H4 (cell line): ENCODE measurements around the gene LKAAEAR1. TPM values are rescaled to one million over a fixed set of nuclear protein-coding genes. Genes with fewer than 3 reads are reported as not detected.
"Not testable (repeated sequence)": the region's sequence is repeated elsewhere in the genome, so short reads cannot be mapped to it uniquely, and the experiment has no call there.

Experiments used
- DNase-seq: peaks from one replicate; pipeline ENCODE4 v3.0.0-alpha.2; 2015; ENCODE audit warnings: low spot score
- total RNA-seq: library from RNA; depleted of rRNA; stranded (reverse); fragments of >200 nt; shearing (Covaris generic); gene quantifications from 2 replicates; pipeline ENCODE4 v1.2.3, GENCODE V29; 2014

LKAAEAR1 gene
- total RNA-seq, 1 experiment from 2014 or later, result 0.60 TPM

- DNase-seq, result no peak
These were observed 15.0 kb upstream of the LKAAEAR1 start for GRCh38 chr20:64099086-64099786.

GRCh38 chr20:64098471-64099013 lies 14.3 kb upstream of the LKAAEAR1 start:
- DNase-seq, result no peak

GRCh38 chr20:64096535-64096934 lies 12.3 kb upstream of the LKAAEAR1 start:
- no peak for DNase-seq

GRCh38 chr20:64095927-64096326 lies 11.7 kb upstream of the LKAAEAR1 start:
- no peak for DNase-seq

DNA sequence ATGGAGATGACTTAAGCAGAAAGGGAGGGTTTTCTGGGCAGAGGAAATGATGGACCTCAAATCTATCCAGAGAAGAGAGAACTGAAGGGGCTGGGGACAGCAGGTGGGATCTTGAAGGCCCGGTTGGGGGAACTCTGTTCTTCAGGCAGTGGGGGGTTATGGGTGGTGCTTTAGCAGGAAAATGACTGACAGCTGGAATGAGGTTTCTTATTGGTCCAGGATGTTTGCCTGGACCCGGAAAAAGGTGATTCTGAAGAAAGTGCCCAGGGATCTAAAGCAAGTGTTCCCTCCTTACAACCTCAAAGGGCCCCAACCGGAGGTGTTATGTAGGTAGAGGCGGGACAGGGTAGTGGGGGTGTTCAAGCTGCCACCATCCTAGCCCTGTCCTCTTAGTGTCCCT lies 11.3 kb upstream of the LKAAEAR1 start:
- no peak for DNase-seq

GRCh38 chr20:64093013-64093503 lies 8.9 kb upstream of the LKAAEAR1 start:
- no peak for DNase-seq

DNA sequence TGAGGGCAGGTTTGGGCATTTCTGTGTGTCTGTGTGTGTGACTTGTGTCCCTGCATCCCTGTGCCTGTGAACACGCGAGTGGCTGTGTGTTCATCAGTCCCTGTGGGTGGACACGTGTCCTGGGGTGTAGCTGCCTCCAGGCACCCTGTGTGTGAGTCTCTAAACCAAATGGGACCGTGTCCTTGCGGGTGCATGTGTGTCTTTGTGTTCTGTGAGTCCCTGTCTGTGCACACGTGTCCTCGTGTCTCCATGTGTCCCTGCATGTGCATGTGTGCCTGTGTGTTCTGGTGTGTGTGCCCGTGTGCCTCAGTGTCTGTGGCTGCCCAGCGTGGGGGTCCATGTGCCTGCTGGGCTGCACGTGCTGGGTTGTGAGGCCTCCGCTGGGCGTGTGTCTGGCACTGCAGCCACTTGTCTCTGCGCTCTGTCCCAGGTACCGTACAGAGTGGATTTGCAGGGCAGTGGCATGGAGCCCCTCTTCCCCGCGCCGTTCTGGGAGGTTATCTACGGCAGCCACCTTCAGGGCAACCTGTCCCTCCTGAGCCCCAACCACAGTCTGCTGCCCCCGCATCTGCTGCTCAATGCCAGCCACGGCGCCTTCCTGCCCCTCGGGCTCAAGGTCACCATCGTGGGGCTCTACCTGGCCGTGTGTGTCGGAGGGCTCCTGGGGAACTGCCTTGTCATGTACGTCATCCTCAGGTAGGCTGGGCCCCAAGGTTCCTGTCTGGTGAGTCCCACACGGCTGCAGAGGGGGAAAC lies 8.2 kb upstream of the LKAAEAR1 start:
- DNase-seq, result no peak

DNA sequence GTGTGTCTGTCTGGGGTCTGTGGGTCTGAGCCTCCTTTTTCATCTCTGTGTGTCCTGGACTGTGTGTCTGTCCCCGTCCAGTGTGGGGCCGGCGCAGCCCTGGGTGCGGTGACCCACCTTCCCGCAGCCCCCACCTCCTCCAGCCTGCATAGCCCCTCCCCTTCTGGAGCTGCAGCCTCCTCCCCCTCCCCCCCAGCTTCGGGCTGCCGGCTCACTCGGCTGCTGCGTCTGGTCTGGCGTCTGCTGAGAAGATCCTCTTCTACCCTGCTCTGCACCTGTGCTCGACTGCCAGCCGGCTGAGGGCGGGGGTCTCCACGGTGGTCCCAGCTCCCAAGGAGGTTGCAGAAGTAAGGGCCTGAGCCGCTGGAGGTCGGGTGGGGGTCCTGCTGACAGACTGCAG lies 7.6 kb upstream of the LKAAEAR1 start:
- DNase-seq, result no peak

GRCh38 chr20:64091340-64091739 lies 7.1 kb upstream of the LKAAEAR1 start:
- DNase-seq, result no peak

DNA sequence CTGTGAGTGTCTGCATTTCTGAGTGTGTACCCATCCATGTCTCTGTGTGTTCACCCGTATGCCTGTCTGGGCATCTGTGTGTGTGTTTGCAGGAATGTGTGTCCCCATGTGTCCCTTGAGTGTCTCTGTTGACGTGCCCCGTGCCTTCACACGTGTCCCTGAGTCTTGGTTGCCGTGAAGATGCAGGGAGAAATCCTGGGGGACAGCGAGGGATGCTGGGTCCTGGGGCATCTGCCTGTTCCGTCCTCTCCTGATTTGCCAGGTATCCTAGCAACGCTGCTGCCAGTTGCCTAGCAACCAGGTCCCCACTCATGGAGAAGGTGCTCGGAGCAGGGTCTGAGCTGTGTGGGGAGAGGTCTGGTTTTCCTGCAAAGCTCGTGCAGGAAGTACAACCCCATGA lies 6.0 kb upstream of the LKAAEAR1 start:
- no peak for DNase-seq

GRCh38 chr20:64088586-64088985 lies 4.4 kb upstream of the LKAAEAR1 start:
- not testable (repeated sequence) for DNase-seq

- not testable (repeated sequence) for DNase-seq
These were observed 3.1 kb upstream of the LKAAEAR1 start for GRCh38 chr20:64087226-64087825.

DNA sequence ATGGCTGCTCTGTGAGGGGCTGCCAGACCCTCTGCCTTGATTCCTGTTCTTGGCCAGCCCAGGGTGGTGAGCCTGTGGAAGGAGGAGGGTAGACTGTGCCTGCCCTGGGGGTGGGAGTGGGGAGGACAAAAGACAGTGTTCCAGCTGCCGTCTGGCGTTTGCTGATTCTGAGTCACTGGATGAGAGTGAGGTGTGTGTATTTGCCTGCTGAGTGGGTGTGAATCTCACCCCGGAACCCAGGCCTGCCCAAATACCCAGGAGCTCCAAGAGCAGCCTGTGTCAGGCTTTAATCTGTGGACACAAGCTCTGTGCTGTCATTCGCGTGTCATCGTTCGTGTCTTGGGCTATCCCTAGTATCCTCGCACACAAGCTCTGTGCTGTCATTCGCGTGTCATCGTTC lies 2.6 kb upstream of the LKAAEAR1 start:
- DNase-seq, result no peak

- no peak for DNase-seq
These were observed 521 bp upstream of the LKAAEAR1 start for GRCh38 chr20:64084685-64085152.

DNA sequence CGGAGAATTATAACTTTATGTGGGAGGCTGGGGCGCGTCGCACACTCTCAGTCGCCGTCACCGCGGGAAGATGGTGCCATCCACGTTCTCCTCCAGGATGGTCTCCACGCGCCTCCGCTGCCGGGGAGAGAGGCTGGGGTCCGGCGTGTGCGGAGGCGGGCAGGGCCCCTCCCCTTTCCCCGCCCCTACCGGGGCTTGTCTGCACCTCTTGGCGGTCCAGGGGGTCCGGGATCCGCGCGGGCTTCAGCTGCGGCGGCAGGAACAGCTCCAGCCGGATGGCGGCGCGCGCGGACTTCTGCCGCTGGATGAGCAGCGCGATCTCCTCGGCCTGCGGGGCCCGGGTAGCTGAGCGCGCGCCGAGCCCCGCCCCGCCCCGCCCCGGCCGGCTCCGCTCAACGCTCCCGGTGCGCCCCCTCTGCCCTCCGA lies 807 bp downstream of the LKAAEAR1 start:
- peak; percentile 54 for DNase-seq

- no peak for DNase-seq
These were observed 1.3 kb downstream of the LKAAEAR1 start for GRCh38 chr20:64082820-64083377.

DNA sequence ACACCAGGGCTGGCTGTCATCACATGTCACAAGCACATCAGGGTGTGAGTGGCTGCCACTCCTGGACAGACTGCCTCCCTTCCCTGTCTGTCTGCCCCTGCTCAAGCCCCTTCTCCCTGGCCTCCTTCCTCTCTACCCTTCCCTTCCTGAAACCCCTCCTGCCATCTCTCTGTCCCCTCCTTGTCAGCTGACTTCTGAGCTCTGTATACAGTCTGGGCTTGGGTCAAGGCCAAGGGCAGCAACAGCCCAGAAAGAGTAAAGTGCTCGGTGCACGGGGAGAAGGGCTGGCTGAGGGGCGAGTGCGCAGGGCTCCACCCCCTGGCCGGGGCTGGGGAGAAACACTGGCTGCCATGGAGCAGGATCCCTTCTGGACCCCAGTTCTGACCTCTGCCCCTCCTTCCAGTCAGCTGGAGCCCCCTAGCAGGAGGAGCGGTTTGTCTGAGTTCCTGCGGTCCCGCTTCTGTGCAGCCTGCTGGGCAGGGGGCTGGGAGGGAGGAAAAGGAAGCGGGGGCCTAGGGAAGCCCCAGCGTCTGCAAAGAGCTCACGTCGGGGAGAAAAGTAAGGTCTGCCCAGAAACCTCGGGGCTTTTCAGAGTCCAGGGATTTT lies 2.0 kb downstream of the LKAAEAR1 start:
- no peak for DNase-seq

GRCh38 chr20:64081624-64081964 lies 2.6 kb downstream of the LKAAEAR1 start:
- DNase-seq, result no peak

DNA sequence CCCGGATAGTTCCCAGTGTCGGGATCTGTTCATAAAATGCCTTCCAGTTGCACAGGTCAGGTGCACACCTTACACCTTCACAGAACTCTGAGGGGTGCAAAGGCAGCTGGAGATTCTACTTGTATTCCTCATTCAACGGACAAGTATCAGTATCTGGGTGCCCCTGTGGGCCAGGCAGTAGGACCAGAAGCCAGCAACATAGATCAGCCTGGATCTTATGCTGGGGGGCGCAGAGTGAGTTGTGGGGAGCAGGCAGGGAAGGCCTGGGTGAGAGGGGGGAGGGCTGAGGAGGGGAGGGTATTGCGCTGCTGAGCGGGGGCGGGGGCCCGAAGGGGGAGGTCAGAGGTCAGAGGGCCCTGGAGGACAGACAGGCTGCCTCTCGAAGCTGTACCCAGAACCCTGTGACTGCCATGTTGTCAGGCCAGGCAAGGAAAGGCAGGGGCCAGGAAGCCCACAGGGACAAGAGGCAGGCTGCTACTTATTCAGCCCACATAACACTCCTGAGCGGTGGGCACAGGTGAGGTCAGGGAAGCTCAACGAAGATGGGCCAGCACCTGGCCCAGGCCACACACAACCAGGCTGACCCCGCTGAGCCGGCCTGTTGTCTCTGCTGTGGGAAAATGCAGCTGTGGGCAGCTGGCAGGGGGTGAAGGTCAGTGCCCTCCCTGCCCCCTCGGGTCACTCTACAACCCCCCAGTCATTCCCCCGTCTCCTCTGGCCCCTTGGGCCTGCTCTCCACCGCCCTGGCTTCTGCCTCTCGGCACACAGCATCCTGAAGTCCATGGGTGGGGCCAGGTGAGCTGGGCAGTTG lies 3.2 kb downstream of the LKAAEAR1 start:
- no peak for DNase-seq

GRCh38 chr20:64080013-64080812 lies 4.0 kb downstream of the LKAAEAR1 start, which contains the start of gene OPRL1:
OPRL1 (plus strand) TSS chr20:64080082; CDS start chr20:64092721, 12,639 bp downstream.
- no peak for DNase-seq
